Vagina (tissue), 2 donors: Measurements from ENCODE around the gene PRR22. TPM values are rescaled to one million over a fixed set of nuclear protein-coding genes. Genes with fewer than 3 reads are reported as not detected.
"Not testable (repeated sequence)": the region's sequence is repeated elsewhere in the genome, so short reads cannot be mapped to it uniquely, and the experiment has no call there.

Source experiments
- DNase-seq, 2 donors: peaks; one replicate each; pipeline ENCODE4 v3.0.0-alpha.2; 2017; ENCODE audit errors: extremely low spot score in 2 of 2
- H3K27ac ChIP-seq: fragments of 200-600 bp; sonication (generic); one replicate; pipeline ENCODE4 v1.5.1; 2019
- H3K27me3 ChIP-seq: fragments of 200-600 bp; sonication (generic); one replicate; pipeline ENCODE4 v1.5.1; 2019
- H3K36me3 ChIP-seq, 2 donors: fragments of 200-600 bp; sonication (generic); one replicate each; pipeline ENCODE4 v1.5.1; 2017 to 2019
- H3K4me1 ChIP-seq: fragments of 200-600 bp; sonication (generic); one replicate; pipeline ENCODE4 v1.5.1; 2019
- H3K4me3 ChIP-seq, 2 donors: fragments of 200-600 bp; sonication (generic); 1 replicate in 1 of 2; 2 replicates in 1 of 2; pipeline ENCODE4 v1.5.1; 2016 to 2019
- H3K9me3 ChIP-seq: fragments of 200-600 bp; sonication (generic); one replicate; pipeline ENCODE4 v1.5.1; 2019
- POLR2A ChIP-seq, 2 donors: fragments of 450-650 bp; IDR thresholded peaks; one replicate each; pipeline ENCODE4 v1.6.1; 2017; ENCODE audit warnings: antibody characterized with exemption in 2 of 2, mild to moderate bottlenecking in 2 of 2, moderate library complexity in 2 of 2
- POLR2AphosphoS5 ChIP-seq, 2 donors: sonication (generic); formaldehyde crosslinking; IDR thresholded peaks; one replicate each; pipeline ENCODE4 v1.9.0; 2017; ENCODE audit warnings: antibody characterized with exemption in 2 of 2, mild to moderate bottlenecking in 2 of 2, low read depth in 1 of 2; ENCODE audit not compliant: insufficient read depth in 1 of 2
- intact Hi-C: fragments of 100-400 bp; cut with DNase I; formaldehyde crosslinking; loops from one replicate; pipeline ENCODE4 v1.15.1; 2023
- total RNA-seq: library from RNA; depleted of rRNA; stranded (reverse); fragments of >200 nt; gene quantifications from one replicate; pipeline ENCODE4 v1.2.3, GENCODE V29; 2016
- TF ChIP-seq, protein P1 (sequence below), 3 experiments: fragments of 450-650 bp in 2 of 3; fragments of 200-600 bp in 1 of 3; sonication (generic) in 1 of 3; IDR thresholded peaks; one replicate each; pipeline ENCODE4 v1.5.1; 2017 to 2019; ENCODE audit warnings: antibody characterized with exemption in 3 of 3, mild to moderate bottlenecking in 2 of 3, moderate library complexity in 2 of 3

Gene PRR22
- total RNA-seq, 1 donor from 2014 or later, result 0.98 TPM

DNA sequence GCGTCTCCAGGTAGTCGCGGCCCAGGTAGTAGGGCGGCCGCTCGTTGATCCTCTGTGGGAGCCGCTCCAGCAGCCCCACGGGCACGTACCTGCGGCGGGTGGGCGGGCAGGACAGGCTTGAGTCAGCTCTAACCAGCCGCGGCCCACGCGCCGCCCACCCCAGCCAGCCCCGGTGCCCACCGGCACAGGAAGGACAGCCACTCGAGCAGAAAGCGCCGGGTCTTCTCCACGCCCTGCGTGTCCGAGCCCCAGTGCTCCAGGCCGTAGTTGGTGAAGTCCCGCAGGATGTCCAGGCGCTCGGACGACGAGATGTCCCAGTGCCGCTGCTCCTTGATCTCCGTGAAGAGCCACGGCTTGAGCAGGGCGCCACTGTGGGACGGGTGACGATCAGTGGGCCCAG, 877 bp upstream of the PRR22 start:
- no peak for DNase-seq
- no peak overlapping the region for H3K4me3 ChIP-seq
- intact Hi-C loops, result no loop called here
- H3K4me1 ChIP-seq, result peaks cover 13% of the 10 kb centered on the region
- TF ChIP-seq, protein P1, sequence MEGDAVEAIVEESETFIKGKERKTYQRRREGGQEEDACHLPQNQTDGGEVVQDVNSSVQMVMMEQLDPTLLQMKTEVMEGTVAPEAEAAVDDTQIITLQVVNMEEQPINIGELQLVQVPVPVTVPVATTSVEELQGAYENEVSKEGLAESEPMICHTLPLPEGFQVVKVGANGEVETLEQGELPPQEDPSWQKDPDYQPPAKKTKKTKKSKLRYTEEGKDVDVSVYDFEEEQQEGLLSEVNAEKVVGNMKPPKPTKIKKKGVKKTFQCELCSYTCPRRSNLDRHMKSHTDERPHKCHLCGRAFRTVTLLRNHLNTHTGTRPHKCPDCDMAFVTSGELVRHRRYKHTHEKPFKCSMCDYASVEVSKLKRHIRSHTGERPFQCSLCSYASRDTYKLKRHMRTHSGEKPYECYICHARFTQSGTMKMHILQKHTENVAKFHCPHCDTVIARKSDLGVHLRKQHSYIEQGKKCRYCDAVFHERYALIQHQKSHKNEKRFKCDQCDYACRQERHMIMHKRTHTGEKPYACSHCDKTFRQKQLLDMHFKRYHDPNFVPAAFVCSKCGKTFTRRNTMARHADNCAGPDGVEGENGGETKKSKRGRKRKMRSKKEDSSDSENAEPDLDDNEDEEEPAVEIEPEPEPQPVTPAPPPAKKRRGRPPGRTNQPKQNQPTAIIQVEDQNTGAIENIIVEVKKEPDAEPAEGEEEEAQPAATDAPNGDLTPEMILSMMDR (IDR thresholded peaks at IDR 0.05), result no peak
- no peak for TF ChIP-seq POLR2AphosphoS5 (IDR thresholded peaks at IDR 0.05; ENCODE audit: insufficient read depth in 1 of 2, low read depth in 1 of 2)
- TF ChIP-seq POLR2A (IDR thresholded peaks at IDR 0.05), result no peak
- peaks cover 0 to 55% of the 10 kb centered on the region in 2 donors for H3K36me3 ChIP-seq
- H3K27ac ChIP-seq, result no peak overlapping the region
- H3K27me3 ChIP-seq, result no peaks in the 10 kb centered on the region
- no peaks in the 10 kb centered on the region for H3K9me3 ChIP-seq

DNA sequence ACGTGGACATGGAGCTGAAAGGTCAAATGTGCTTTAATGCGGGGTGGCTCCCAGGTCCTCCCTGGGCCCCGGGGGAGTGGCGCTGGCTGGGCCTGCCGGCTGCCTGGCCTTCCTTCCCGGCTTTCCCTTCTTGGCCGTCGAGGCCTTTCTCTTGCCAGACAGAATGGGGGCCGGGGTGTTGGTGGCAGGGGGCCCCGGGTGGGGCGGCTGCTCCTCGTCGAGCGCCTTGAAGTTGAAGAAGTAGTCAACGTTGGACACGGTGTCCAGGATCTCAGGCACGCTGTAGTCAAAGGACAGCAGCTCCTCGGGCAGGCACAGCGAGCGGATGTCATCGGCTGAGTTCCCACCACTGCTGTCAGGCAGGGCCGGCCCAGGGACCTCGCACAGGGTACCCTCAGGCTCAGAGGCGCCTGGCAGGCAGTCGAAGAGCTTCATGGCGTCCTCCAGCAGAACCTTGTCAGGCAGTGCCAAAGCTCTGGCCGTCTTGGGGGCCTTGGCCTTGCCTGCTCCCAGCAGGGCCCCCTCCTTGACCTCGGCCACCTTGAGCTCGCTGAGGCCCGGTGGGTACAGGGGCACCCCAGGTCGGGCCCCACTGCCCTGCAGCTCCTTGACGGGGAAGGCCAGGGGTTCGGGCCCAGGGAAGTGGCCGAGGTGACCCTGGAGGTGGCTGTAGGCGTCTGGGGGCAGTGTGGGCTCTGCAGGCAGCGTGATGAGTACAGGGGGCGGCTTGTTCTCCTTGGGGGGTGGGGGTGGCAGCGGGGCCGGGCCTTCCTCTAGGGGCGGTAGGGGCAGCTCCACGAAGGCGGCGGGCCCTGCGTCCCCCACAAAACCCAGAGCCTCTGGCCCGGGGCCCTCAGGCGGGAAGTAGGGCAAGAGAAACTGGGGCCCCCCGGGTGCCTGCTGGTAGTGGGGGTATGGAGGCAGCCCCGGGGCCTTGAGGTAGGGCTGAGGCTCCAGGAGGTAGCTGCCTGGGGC, 1.3 kb downstream of the PRR22 start:
- intact Hi-C loops, result no loop called here
- Histone ChIP-seq H3K4me3 (no peak overlapping the region), H3K36me3 (peaks cover 0 to 38% of the 10 kb centered on the region in 2 donors), H3K27ac (no peak overlapping the region), H3K9me3 (no peaks in the 10 kb centered on the region), H3K27me3 (no peaks in the 10 kb centered on the region), H3K4me1 (no peaks in the 10 kb centered on the region)
- TF ChIP-seq POLR2AphosphoS5 (IDR thresholded peaks at IDR 0.05; ENCODE audit: insufficient read depth in 1 of 2, low read depth in 1 of 2) (no peak), POLR2A (IDR thresholded peaks at IDR 0.05) (no peak)
- TF ChIP-seq, protein P1 (IDR thresholded peaks at IDR 0.05), result no peak
- DNase-seq, result peak in 1 of 2 donors; percentile 93

DNA sequence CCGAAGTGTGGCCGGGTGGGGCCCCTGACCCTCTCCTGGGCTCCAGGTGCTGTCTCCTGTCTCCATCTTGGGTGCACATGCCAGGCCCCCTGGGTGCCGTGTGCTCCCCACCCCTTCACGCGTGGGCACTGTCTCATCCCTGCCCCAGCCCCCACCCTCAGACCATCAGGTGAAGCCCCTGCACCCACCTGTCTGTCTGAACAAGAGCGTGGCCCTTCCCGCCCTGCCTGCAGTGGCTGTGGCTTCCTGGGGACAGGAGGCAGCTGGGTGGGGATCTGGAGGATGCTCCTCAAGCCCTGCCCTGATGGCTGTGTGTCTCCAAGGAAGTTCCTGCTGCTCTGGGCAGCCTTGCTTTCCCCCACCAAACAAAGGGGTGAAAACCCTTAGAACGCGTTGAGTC, 2.2 kb downstream of the PRR22 start:
- intact Hi-C loops, result no loop called here
- Histone ChIP-seq H3K27ac (no peak overlapping the region), H3K4me1 (no peaks in the 10 kb centered on the region), H3K27me3 (no peaks in the 10 kb centered on the region), H3K4me3 (no peak overlapping the region), H3K9me3 (no peaks in the 10 kb centered on the region), H3K36me3 (peaks cover 0 to 29% of the 10 kb centered on the region in 2 donors)
- DNase-seq, result no peak
- TF ChIP-seq POLR2A (IDR thresholded peaks at IDR 0.05) (no peak), POLR2AphosphoS5 (IDR thresholded peaks at IDR 0.05; ENCODE audit: insufficient read depth in 1 of 2, low read depth in 1 of 2) (no peak)
- TF ChIP-seq, protein P1 (IDR thresholded peaks at IDR 0.05), result no peak

DNA sequence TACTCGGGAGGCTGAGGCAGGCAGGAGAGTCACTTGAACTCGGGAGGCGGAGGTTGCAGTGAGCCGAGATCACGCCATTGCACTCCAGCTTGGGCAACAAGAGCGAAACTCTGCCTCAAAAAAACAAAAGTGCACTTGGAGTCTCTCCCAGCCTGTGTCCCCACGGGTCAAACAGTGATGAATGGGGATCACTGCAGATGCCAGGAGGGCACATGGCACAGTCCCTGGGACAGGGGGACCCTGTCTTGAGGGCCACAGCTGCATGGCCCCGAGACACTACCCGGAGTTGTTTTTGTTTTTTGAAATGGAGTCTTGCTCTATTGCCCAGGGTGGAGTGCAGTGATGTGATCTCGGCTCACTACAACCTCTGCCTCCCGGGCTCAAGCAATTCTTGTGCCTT, 3.6 kb downstream of the PRR22 start:
- intact Hi-C loops, result not testable (repeated sequence)
- H3K36me3 ChIP-seq, result peaks cover 0 to 15% of the 10 kb centered on the region in 2 donors

DNA sequence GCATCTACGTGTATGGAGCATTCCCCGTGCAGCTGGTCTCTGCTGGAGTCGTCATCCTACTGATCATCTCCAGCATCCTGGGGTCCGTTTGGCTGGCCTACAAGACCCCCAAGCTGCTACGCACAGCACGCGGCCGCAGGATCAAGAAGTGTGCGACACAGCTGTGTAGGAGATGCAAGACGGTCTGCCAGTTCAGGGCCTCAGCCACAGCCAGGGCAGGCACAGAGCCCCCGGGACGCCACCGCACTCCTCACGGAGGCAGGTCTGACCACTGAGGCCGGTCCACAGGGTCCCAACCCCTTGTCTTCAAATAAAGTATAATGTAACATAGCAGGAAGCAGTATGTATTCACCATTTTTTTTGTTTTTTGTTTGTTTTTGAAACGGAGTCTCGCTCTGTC, 6.1 kb downstream of the PRR22 start:
- TF ChIP-seq, protein P1 (IDR thresholded peaks at IDR 0.05), result no peak
- TF ChIP-seq POLR2AphosphoS5 (IDR thresholded peaks at IDR 0.05; ENCODE audit: insufficient read depth in 1 of 2, low read depth in 1 of 2) (no peak), POLR2A (IDR thresholded peaks at IDR 0.05) (no peak)
- H3K27ac ChIP-seq, result no peak overlapping the region
- no peaks in the 10 kb centered on the region for H3K9me3 ChIP-seq
- no peak overlapping the region for H3K4me3 ChIP-seq
- DNase-seq, result no peak
- intact Hi-C loops, result no loop called here
- H3K36me3 ChIP-seq, result no peaks in the 10 kb centered on the region
- no peaks in the 10 kb centered on the region for H3K27me3 ChIP-seq
- no peaks in the 10 kb centered on the region for H3K4me1 ChIP-seq

More for the DNA sequence above, 3.6 kb downstream of the PRR22 start:
- DNase-seq, H3K4me3 ChIP-seq, H3K27ac ChIP-seq, H3K27me3 ChIP-seq, H3K4me1 ChIP-seq, H3K9me3 ChIP-seq: not testable (repeated sequence)
